AG20443 (cell line): ENCODE measurements around the gene PDCD1.
"Not testable (repeated sequence)": the region's sequence is repeated elsewhere in the genome, so short reads cannot be mapped to it uniquely, and the experiment has no call there.

Experiments used
- DNase-seq: peaks from one replicate; pipeline ENCODE4 v3.0.0; 2012; ENCODE audit warnings: low spot score, mixed read lengths

Gene PDCD1

GRCh38 chr2:241833756-241834526, 24.8 kb downstream of the PDCD1 start:
- DNase-seq = not testable (repeated sequence)

- DNase-seq = no peak
Measured at GRCh38 chr2:241833101-241833663, 25.5 kb downstream of the PDCD1 start.

GRCh38 chr2:241827394-241827793, 31.3 kb downstream of the PDCD1 start:
- DNase-seq = no peak

- DNase-seq = not testable (repeated sequence)
Measured at GRCh38 chr2:241823531-241824437, 34.9 kb downstream of the PDCD1 start.

GRCh38 chr2:241822264-241822623, 36.5 kb downstream of the PDCD1 start:
- no peak for DNase-seq

- DNase-seq = no peak
Measured at GRCh38 chr2:241821460-241822263, 37.0 kb downstream of the PDCD1 start.

GRCh38 chr2:241820625-241821384, 37.9 kb downstream of the PDCD1 start:
- DNase-seq = no peak

GRCh38 chr2:241819947-241820624, 38.6 kb downstream of the PDCD1 start:
- DNase-seq = not testable (repeated sequence)

- DNase-seq = no peak
Measured at GRCh38 chr2:241818943-241819270, 39.8 kb downstream of the PDCD1 start.

GRCh38 chr2:241818229-241818942, 40.3 kb downstream of the PDCD1 start:
- no peak for DNase-seq

- not testable (repeated sequence) for DNase-seq
Measured at GRCh38 chr2:241817821-241818215, 40.9 kb downstream of the PDCD1 start.

- no peak for DNase-seq
Measured at GRCh38 chr2:241817126-241817820, 41.4 kb downstream of the PDCD1 start.

- no peak for DNase-seq
Measured at GRCh38 chr2:241816431-241817121, 42.1 kb downstream of the PDCD1 start.

GRCh38 chr2:241815477-241816430, 42.9 kb downstream of the PDCD1 start:
- no peak for DNase-seq

GRCh38 chr2:241814643-241815476, 43.8 kb downstream of the PDCD1 start:
- DNase-seq = no peak

- DNase-seq = no peak
Measured at GRCh38 chr2:241814393-241814642, 44.4 kb downstream of the PDCD1 start.
